GM18526 (cell line): ENCODE measurements around the gene GCH1.

Source experiments
- POLR2A ChIP-seq: IDR thresholded peaks from 3 replicates; pipeline ENCODE4 v1.6.1; 2011; ENCODE audit not compliant: insufficient read length; ENCODE audit errors: extremely low read depth

Gene GCH1

GRCh38 chr14:54798465-54799124 is 104.0 kb downstream of the GCH1 start:
- no peak for TF ChIP-seq POLR2A

GRCh38 chr14:54797986-54798385 is 104.6 kb downstream of the GCH1 start:
- TF ChIP-seq POLR2A: no peak

DNA sequence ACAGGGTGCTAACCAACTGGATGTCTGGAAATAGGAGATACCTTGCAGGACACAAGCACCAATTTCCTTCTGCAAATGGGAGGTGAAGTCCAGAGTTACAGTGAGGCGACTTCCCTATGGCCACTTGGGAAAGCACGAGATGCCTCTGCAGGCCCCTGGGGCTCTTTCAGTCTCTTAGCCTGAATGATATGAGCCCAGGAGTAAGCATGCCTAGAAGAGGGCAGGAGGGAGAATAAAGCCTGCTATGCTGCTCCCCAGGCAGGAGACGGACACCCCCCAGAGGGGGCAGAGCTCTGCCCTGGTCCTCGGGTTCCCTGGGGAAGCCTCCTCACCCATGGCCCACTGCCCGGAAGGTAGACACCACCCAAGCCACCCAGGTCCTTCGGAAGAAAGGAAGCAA is 105.1 kb downstream of the GCH1 start:
- no peak for TF ChIP-seq POLR2A

DNA sequence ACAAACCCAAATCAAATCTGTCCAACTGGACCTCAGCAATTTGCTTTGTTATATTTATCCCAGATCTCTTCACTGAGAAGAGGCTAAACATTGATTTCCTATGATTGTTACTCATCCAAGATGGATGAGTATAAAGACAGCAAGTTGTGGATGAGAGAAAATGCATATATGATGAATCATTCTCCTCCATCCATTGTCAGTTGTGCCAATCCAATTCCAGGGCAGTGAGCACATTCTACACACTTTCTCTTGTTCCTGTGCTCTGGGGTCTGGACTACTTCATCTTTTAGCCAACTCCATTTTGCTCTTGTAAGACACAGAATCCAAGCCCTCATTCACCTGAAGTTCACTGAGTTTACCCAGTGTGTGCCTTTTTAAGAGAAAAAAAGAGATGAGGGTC is 105.7 kb downstream of the GCH1 start:
- no peak for TF ChIP-seq POLR2A

- TF ChIP-seq POLR2A: no peak
These were observed 107.8 kb downstream of the GCH1 start for GRCh38 chr14:54794796-54795195.

GRCh38 chr14:54794159-54794558 is 108.5 kb downstream of the GCH1 start:
- no peak for TF ChIP-seq POLR2A

DNA sequence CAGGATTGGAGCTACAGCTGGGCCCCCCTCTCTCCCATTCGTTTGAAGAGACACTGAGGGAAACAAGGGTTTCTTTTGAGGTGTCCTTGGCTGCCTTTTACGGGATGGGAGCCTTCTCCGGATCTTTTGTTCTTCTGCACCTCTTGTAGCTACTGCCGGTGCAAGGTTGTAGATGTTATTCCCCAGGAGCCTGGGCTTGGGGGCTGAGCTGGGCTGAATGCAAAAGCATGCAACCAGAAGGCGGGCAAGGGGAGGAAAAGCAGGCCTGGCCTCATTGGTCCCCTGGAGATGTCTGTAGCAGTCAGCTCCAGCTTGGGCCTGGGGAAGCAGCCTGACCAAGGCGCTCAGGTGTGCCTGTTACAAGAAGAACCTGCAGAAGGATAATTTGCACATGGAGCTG is 110.3 kb downstream of the GCH1 start:
- no peak for TF ChIP-seq POLR2A
